Measurements from ENCODE around the gene WWOX.

DNA sequence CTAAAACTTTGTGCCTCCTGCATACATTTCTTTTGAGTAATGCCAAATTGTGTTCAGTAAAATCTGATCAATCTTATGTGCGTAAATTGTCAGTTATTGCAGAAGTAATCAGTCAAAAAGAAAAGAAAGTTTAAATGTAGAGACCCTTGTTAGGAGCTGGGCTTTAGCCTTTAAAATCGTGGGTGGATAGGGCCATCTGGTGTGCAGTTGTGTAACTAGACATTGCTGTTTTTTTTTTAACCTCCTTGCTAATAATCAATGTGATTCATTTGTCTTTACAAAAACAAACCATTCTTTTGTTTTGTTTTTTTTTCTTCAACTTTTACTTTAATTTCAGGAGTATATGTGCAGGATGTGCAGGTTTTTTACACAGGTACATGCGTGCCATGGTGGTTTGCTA lies 5.3 kb upstream of the WWOX start:
- TF ChIP-seq CTCF (IDR thresholded peaks at IDR 0.05), result no peak
- TF ChIP-seq POLR2A (IDR thresholded peaks at IDR 0.05), result no peak
